GM19328 (cell line): Measurements from ENCODE around the gene MT1M.

Experiments used
- ATAC-seq: cut with Tn5 transposase; IDR thresholded peaks from one replicate; pipeline ENCODE4 v1.9.1; 2021; ENCODE audit warnings: mild to moderate bottlenecking, moderate library complexity; ENCODE audit not compliant: unreplicated experiment

Gene MT1M

DNA sequence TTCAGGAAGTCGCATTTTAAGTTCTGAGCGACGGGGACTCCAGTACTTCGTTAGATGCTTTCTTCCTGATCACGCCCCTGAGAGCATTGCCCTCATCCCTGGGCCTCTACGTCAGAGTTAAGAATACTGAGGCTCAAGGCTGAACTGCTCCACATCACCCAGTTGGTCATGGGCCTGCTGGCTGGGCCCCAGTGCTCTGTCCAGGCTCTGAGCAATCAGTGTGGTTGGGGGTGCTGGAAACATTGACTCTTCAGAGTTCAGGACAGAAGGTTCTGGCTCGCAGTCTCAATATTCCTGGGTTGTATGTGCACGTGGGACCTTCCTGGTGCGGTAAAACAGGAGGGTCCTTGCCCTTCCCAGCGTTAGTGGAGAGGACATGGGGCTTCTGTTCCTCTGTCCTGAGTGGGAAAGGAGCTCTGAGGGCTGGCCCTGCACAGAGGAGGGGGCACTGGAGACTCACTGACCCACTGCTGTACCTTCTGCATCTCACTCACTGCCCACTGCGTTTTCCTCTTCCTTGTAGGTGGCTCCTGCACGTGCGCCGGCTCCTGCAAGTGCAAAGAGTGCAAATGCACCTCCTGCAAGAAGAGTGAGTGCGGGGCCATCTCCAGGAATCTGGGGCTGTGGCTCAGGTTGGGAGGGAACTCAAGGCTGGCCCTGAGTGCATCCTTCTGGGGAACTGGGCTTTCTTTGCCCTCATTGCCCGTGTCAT, 6.4 kb upstream of the MT1M start:
- no peak for ATAC-seq

DNA sequence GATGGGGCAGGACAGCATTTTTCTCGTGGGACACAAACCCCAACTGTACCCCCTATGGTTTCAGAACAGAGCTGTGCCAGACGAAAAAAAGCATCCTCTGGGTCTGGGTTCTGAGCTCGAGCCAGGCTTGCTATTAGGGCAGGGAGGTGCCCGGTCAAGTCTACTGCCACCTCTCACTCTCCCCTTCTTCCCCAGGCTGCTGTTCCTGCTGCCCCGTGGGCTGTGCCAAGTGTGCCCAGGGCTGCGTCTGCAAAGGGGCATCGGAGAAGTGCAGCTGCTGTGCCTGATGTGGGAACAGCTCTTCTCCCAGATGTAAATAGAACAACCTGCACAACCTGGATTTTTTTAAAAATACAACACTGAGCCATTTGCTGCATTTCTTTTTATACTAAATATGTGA, 5.8 kb upstream of the MT1M start:
- no peak for ATAC-seq

GRCh38 chr16:56628486-56629350, 3.7 kb upstream of the MT1M start:
- ATAC-seq: no peak

- no peak for ATAC-seq
Observed at GRCh38 chr16:56629531-56629930, 2.9 kb upstream of the MT1M start.

GRCh38 chr16:56630134-56630533, 2.3 kb upstream of the MT1M start:
- ATAC-seq: no peak

DNA sequence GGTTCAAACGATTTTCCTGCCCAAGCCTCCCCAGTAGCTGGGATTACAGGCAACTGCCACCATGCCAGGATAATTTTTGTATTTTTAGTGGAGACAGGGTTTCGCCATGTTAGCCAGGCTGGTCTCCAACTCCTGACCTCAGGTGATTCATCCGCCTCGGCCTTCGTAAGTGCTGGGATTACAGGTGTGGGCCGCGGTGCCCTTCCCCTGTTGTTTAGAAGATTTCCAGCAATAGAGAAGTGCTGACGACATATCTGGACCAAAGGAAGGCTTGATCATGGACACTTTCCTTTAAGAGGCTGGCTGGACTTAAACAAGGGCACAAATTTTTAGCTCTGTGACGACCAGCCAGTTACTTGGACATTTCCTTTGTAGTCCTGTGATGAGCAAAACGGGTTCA, 1.3 kb upstream of the MT1M start:
- ATAC-seq: no peak

- no peak for ATAC-seq
Observed at GRCh38 chr16:56631832-56632155, 665 bp upstream of the MT1M start.

- ATAC-seq: no peak
Observed at GRCh38 chr16:56632848-56633365, 448 bp downstream of the MT1M start.

GRCh38 chr16:56633535-56633934, 1.1 kb downstream of the MT1M start:
- ATAC-seq: no peak

DNA sequence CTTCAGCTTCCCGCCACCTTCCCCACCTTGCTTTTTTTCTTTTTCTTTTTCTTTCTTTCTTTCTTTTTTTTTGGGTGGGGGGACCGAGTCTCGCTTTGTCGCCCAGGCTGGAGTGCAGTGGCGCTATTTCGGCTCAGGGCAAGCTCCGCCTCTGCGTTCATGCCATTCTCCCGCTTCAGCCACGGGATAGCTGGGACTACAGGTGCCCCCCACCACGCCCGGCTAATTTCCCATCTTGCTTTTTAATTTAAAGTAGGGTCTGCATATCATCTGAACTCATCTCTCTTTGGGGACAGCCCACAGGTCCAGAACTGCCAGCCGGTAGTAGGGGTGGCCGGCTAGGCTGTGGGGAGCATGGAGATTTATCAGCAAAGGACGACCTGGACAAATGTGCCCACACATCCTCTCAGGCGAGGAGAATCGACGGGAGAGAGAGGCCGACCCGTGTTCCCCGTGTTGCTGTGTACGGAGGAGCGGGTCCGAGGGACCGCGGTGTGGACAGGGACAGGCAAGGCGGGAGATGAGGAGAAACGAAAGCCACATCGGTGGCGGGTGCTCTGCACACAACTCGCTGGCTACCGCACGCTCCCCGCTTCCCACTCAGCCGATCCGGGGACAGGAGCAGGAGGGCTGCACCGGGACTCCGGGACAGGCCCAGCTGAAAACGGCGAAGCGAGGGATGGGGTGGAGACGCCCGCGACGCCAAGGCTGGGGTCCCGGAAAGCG, 2.4 kb downstream of the MT1M start:
- ATAC-seq: no peak

DNA sequence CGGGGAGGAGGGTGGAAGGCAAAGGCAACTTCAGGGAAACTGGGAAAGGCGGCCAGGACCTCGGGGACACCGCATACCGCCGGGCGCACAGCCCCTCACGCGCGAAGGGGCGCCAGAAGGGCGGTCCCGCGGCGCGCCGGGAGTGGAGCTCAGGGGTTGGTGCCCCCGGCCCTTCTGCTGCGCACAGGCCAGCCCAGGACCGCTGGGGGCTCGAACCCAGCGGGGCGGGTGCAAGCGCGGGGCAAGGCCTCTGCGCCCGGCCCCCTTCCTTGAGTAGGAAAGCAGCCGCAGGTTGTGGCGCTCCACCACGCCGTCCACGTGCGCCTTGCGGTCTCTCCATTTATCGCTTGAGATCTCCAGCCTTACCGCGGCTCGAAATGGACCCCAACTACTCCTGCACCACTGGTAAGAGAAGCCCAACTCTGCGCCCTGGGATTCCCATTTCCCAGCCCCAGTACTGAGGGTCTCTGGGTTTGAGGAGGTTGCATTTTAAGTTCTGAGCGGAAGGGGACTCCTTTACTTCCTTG, 3.0 kb downstream of the MT1M start:
- no peak for ATAC-seq

DNA sequence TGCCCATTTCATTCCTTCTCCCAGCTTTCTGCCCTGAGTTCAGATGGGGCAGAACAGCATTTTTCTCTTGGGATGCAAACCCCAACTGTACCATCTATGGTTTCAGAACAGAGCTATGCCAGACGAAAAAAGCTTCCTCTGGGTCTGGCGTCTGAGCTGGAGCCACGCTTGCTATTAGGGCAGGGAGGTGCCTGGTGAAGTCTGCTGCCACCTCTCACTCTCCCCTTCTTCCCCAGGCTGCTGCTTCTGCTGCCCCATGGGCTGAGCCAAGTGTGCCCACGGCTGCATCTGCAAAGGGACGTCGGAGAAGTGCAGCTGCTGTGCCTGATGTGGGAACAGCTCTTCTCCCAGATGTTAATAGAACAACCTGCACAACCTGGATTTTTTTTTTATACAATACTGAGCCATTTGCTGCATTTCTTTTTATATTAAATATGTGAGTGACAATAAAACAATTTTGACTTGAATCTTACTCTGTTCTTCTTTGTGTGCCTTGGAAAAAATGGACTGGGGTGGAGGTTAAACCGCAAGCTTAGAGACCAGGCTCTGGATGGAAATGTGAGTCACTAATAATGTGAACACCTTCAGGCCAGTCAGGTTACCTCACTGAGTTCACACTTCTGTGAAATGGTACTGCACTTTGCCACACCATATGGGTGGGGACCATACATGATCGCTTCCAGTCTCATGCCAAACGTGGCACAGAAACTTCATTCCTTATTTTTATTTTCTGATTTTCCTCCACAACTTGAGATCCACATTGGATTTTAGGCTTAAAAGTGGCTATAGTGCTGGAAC, 4.4 kb downstream of the MT1M start:
- ATAC-seq: no peak

GRCh38 chr16:56637814-56638750, 5.6 kb downstream of the MT1M start, which contains the start of gene MT1A:
MT1A (plus strand) TSS chr16:56638666; CDS start chr16:56638739, 73 bp downstream.
- no peak for ATAC-seq

DNA sequence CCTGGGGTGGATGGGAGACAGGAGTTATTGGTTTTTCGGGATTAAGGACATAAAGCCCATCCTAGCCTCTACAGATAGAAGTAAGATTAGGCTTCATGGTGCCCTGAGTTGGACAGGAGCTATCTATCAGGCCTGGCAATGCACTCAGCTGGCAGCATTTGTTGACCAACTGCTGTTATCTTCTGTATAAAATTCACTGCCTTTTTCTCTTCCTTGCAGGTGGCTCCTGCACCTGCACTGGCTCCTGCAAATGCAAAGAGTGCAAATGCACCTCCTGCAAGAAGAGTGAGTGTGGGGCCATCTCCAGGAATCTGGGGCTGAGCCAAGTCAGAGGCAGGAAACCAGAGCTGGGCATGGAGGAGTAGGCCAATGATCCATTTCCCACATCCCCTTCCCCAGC, 6.6 kb downstream of the MT1M start:
- no peak for ATAC-seq

- ATAC-seq: no peak
Observed at GRCh38 chr16:56640076-56640475, 7.6 kb downstream of the MT1M start.

- ATAC-seq: no peak
Observed at GRCh38 chr16:56641166-56641565, 8.7 kb downstream of the MT1M start.

- ATAC-seq: no peak
Observed at GRCh38 chr16:56643080-56643778, 10.8 kb downstream of the MT1M start.

DNA sequence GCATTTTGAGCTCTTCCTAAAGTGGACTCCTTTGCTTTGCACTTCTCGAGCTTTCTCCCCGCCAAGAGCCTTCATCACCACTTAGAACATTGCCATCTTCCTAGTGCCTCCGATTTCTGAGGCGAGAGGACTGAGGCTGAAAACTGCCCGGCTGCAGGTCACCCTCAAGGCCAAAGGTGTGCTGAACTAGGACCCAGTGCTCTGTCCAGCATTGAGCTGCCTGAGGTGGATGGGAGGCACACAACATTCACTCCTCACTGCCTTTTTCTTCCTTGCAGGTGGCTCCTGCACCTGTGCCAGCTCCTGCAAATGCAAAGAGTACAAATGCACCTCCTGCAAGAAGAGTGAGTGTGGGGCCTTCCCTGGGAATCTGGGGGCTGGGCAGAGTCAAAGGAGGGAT, 11.4 kb downstream of the MT1M start:
- no peak for ATAC-seq

GRCh38 chr16:56645311-56645710, 12.9 kb downstream of the MT1M start:
- no peak for ATAC-seq
